Esophagus squamous epithelium (tissue), 5 donors: ENCODE results near the gene SFRP2. TPM values are rescaled to one million over a fixed set of nuclear protein-coding genes. Genes with fewer than 3 reads are reported as not detected.

Experiments used
- DNase-seq: peaks from one replicate; lab custom pipeline; 2025; lab: John Stamatoyannopoulos, UW
- H3K27ac ChIP-seq, 4 donors: fragments of 200-600 bp; sonication (generic); one replicate each; pipeline ENCODE4 v1.5.1; 2016 to 2019; ENCODE audit warnings: mild to moderate bottlenecking in 1 of 4
- H3K27me3 ChIP-seq, 4 donors: fragments of 200-600 bp; sonication (generic); 1 replicate in 3 of 4; 2 replicates in 1 of 4; pipeline versions ENCODE4 v1.5.1 to v1.6.0; 2017 to 2021; ENCODE audit warnings: antibody characterized with exemption in 1 of 4
- H3K36me3 ChIP-seq, 3 donors: fragments of 200-600 bp; sonication (generic); one replicate each; pipeline ENCODE4 v1.5.1; 2016 to 2019
- H3K4me1 ChIP-seq, 3 donors: fragments of 200-600 bp; sonication (generic); one replicate each; pipeline ENCODE4 v1.5.1; 2017 to 2019
- H3K4me3 ChIP-seq, 4 donors: fragments of 200-600 bp; sonication (generic); 1 replicate in 3 of 4; 2 replicates in 1 of 4; pipeline ENCODE4 v1.5.1; 2016 to 2019; ENCODE audit warnings: mild to moderate bottlenecking in 2 of 4, moderate library complexity in 1 of 4
- H3K9me3 ChIP-seq, 3 donors: fragments of 200-600 bp; sonication (generic); one replicate each; pipeline ENCODE4 v1.5.1; 2016 to 2019
- POLR2A ChIP-seq, 4 donors: fragments of 450-650 bp; IDR thresholded peaks; one replicate each; pipeline ENCODE4 v1.6.1; 2017; ENCODE audit warnings: antibody characterized with exemption in 4 of 4, mild to moderate bottlenecking in 4 of 4, moderate library complexity in 3 of 4
- whole genome bisulfite sequencing, 2 donors: methylation state at CpG; one replicate each; pipeline ENCODE4 v1.1.5; 2018; 5-methylcytosine and 5-hydroxymethylcytosine counted together
- intact Hi-C: fragments of 100-400 bp; cut with DNase I; formaldehyde crosslinking; loops from one replicate; pipeline ENCODE4 v1.15.0; 2022
- total RNA-seq, 4 donors: library from RNA; depleted of rRNA; stranded (reverse); fragments of >200 nt; gene quantifications; one replicate each; pipeline ENCODE4 v1.1.0, GENCODE V29; 2016
- TF ChIP-seq, protein P1 (sequence below), 6 experiments: fragments of 450-650 bp in 4 of 6; fragments of 200-600 bp in 2 of 6; sonication (generic) in 2 of 6; IDR thresholded peaks; one replicate each; pipeline ENCODE4 v1.5.1; 2016 to 2019; ENCODE audit warnings: antibody characterized with exemption in 6 of 6, mild to moderate bottlenecking in 4 of 6, moderate library complexity in 4 of 6
- donor health status: DM: yes; HTN: yes; CAD: no.

SFRP2 gene
- total RNA-seq, 4 donors from 2014 or later: 2.2 to 104 (median 13.3) TPM

DNA sequence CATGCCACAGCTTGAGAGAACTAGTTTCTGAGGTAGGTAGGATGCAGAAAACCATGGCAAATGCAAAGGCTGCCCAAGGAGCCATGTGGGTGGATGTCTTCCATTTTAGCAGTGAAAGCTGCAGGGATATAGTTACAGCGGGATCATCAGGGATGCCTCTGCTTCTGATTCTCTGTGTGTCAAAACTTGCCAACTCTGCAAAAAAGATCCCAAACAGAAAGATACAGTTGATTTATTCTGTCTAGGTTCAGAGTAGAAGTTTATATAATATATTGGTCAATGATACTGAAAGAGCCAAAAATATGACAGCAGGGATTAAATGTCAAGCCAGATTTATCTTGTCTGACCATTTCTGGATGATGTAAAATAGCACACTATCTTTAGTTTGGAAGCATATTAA is 42.4 kb upstream of the SFRP2 start:
- intact Hi-C loops: no loop called here
- Histone ChIP-seq H3K4me1 (no peaks in the 10 kb centered on the region), H3K27me3 (no peaks in the 10 kb centered on the region), H3K9me3 (no peaks in the 10 kb centered on the region), H3K27ac (no peak overlapping the region), H3K4me3 (no peak overlapping the region), H3K36me3 (no peaks in the 10 kb centered on the region)
- no peak for DNase-seq
- 75 to 100% methylated on average over 1 of the region's 1 CpG for WGBS, 2 donors
- TF ChIP-seq, protein P1, sequence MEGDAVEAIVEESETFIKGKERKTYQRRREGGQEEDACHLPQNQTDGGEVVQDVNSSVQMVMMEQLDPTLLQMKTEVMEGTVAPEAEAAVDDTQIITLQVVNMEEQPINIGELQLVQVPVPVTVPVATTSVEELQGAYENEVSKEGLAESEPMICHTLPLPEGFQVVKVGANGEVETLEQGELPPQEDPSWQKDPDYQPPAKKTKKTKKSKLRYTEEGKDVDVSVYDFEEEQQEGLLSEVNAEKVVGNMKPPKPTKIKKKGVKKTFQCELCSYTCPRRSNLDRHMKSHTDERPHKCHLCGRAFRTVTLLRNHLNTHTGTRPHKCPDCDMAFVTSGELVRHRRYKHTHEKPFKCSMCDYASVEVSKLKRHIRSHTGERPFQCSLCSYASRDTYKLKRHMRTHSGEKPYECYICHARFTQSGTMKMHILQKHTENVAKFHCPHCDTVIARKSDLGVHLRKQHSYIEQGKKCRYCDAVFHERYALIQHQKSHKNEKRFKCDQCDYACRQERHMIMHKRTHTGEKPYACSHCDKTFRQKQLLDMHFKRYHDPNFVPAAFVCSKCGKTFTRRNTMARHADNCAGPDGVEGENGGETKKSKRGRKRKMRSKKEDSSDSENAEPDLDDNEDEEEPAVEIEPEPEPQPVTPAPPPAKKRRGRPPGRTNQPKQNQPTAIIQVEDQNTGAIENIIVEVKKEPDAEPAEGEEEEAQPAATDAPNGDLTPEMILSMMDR (IDR thresholded peaks at IDR 0.05): no peak
- no peak for TF ChIP-seq POLR2A (IDR thresholded peaks at IDR 0.05)

- Histone ChIP-seq H3K36me3 (no peaks in the 10 kb centered on the region), H3K27ac (no peak overlapping the region), H3K4me1 (no peaks in the 10 kb centered on the region), H3K27me3 (no peaks in the 10 kb centered on the region), H3K9me3 (no peaks in the 10 kb centered on the region), H3K4me3 (no peak overlapping the region)
- 84 to 85% methylated on average over 2 of the region's 2 CpGs for WGBS, 2 donors
- intact Hi-C loops: no loop called here
- TF ChIP-seq, protein P1 (IDR thresholded peaks at IDR 0.05): no peak
- DNase-seq: no peak
These were observed 36.8 kb upstream of the SFRP2 start for GRCh38 chr4:153825691-153826090.

DNA sequence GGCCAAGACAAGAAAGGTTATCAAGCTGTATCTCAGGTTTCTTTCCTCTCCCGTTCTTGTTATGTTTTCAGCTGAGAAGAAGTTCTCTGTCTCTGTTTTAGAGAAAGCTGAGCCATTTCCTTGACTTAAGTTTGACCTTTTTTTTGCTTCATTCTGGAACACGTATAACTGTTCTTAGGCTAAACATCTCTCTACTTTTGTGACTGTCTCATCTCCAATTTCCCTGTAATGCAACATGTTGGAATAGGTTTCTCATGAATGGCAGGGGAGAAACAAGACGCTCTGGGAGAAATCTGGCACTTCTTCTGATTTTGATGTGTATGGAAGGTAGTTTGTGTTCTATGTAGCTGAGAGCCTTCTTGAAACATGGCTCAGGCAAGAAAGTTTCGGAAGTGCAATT is 36.2 kb upstream of the SFRP2 start:
- WGBS, 2 donors: 73 to 75% methylated on average over 4 of the region's 4 CpGs

GRCh38 chr4:153824501-153824900 is 35.6 kb upstream of the SFRP2 start:
- Histone ChIP-seq H3K27ac (no peak overlapping the region), H3K9me3 (no peaks in the 10 kb centered on the region), H3K4me1 (no peaks in the 10 kb centered on the region), H3K36me3 (no peaks in the 10 kb centered on the region), H3K4me3 (no peak overlapping the region), H3K27me3 (no peaks in the 10 kb centered on the region)
- TF ChIP-seq POLR2A (IDR thresholded peaks at IDR 0.05): no peak
- TF ChIP-seq, protein P1 (IDR thresholded peaks at IDR 0.05): no peak
- intact Hi-C loops: no loop called here
- no peak for DNase-seq

More for the DNA sequence above, 36.2 kb upstream of the SFRP2 start:
- Histone ChIP-seq H3K27me3 (no peaks in the 10 kb centered on the region), H3K4me3 (no peak overlapping the region), H3K9me3 (no peaks in the 10 kb centered on the region), H3K4me1 (no peaks in the 10 kb centered on the region), H3K36me3 (no peaks in the 10 kb centered on the region), H3K27ac (no peak overlapping the region)
- no peak for TF ChIP-seq POLR2A (IDR thresholded peaks at IDR 0.05)
- TF ChIP-seq, protein P1 (IDR thresholded peaks at IDR 0.05): no peak
- no peak for DNase-seq
- intact Hi-C loops: no loop called here

- Histone ChIP-seq H3K4me1 (no peaks in the 10 kb centered on the region), H3K36me3 (no peaks in the 10 kb centered on the region), H3K9me3 (no peaks in the 10 kb centered on the region), H3K27me3 (no peaks in the 10 kb centered on the region), H3K4me3 (no peak overlapping the region), H3K27ac (no peak overlapping the region)
- intact Hi-C loops: no loop called here
- TF ChIP-seq, protein P1 (IDR thresholded peaks at IDR 0.05): no peak
- TF ChIP-seq POLR2A (IDR thresholded peaks at IDR 0.05): no peak
- WGBS, 2 donors: 85% methylated on average over 1 of the region's 1 CpG
- DNase-seq: no peak
These were observed 34.6 kb upstream of the SFRP2 start for GRCh38 chr4:153823483-153823882.
